ENCODE measurements around the gene BAHCC1. TPM values are rescaled to one million over a fixed set of nuclear protein-coding genes. Genes with fewer than 3 reads are reported as not detected.

BAHCC1 gene
- total and polyA plus RNA-seq, 4 donors: 3.9 to 49.3 (median 19.8) TPM

DNA sequence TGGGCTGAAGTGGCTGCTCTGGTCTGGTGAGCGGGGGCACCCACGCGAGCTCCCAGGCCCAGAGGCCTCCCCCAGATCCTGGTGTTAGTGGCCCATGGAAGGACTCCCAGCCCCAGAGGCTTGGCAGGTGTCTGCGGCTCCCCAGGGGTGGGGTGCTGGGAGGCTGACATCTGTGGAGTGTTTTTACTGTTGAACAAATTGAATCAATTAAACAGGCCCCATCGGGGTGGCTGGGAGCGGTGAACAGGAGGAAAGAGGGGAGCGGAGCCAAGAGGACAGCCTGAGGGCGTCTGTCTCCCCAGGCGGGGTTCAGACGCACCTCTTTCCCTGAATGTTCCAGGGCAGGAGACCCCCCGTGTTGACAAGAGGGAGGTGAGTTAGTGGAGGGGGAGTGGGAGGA lies 87.4 kb downstream of the BAHCC1 start:
- DNase-seq (no peak), ATAC-seq (ENCODE audit: low FRiP score) (no peak)
- intact Hi-C loops (cut with DNase I): loop anchor here in 1 of 2 donors (5.0 kb wide), 2 partner anchors 80 to 230 kb away; no protein-coding TSS in a partner anchor

DNA sequence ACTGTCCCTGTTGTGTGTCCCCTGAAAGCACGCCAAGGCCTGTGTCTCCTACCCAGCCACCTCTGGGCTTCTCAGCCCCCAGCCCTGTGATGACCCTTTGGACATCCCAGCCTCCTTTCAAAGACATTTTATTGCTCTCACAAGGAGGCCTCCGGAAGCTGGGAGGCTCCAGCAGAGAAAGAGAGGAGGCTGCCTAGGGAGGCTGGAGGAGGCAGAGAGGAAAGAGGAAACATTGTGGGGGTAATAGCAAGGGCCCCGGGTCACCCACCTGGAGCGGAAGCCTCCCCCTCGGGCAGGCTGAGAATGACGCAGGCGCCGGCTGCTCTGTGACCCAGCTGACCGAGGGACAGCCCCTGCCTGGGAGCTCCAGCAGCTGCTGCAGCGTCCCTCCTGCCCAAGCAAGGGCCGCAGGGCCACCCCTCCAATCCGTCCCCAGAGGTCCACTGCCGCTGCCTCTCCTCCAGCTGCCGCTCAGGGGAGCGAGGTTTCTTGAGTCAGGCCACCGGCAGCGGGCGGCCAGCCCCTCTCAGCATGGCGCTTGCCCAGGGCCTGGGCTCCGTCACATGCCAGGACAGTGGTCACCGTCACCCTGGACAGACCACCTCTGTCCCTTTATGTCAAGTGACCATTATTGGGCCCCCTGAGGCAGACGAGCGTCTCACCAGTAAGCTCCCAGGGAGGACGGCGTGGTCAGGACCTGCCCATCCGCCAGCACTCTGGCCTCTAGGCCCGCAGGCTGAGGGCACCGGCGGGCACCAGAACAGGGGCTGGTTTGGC lies 88.0 kb downstream of the BAHCC1 start:
- 87 to 88% methylated on average over 29 of the region's 29 CpGs for WGBS, 2 donors
- intact Hi-C loops (cut with DNase I): loop anchor here in 1 of 2 donors (5.0 kb wide), 2 partner anchors 81 to 231 kb away; no protein-coding TSS in a partner anchor
- no peak overlapping the region for H3K4me3 ChIP-seq (ENCODE audit: low read length in 2 of 2)
- H3K4me1 ChIP-seq (ENCODE audit: control insufficient read depth in 1 of 2, insufficient read depth in 2 of 2, low read length in 2 of 2): no peaks in the 10 kb centered on the region
- H3K27ac ChIP-seq (ENCODE audit: low read depth in 1 of 2, low read length in 2 of 2): no peak overlapping the region
- no peak for ATAC-seq (ENCODE audit: low FRiP score)
- H3K9me3 ChIP-seq (ENCODE audit: control insufficient read depth, low read length): no peaks in the 10 kb centered on the region
- H3K36me3 ChIP-seq (ENCODE audit: control insufficient read depth in 1 of 2, insufficient read depth in 2 of 2, low read length in 1 of 2): no peaks in the 10 kb centered on the region
- H3K27me3 ChIP-seq (ENCODE audit: control insufficient read depth in 1 of 2, insufficient read depth in 2 of 2, low read length in 1 of 2): peaks cover 0 to 2% of the 10 kb centered on the region in 2 donors
- DNase-seq: no peak

More for the DNA sequence above, 87.4 kb downstream of the BAHCC1 start:
- Histone ChIP-seq H3K27ac (ENCODE audit: low read depth in 1 of 2, low read length in 2 of 2) (no peak overlapping the region), H3K4me1 (ENCODE audit: control insufficient read depth in 1 of 2, insufficient read depth in 2 of 2, low read length in 2 of 2) (no peaks in the 10 kb centered on the region), H3K36me3 (ENCODE audit: control insufficient read depth in 1 of 2, insufficient read depth in 2 of 2, low read length in 1 of 2) (no peaks in the 10 kb centered on the region), H3K27me3 (ENCODE audit: control insufficient read depth in 1 of 2, insufficient read depth in 2 of 2, low read length in 1 of 2) (no peaks in the 10 kb centered on the region), H3K9me3 (ENCODE audit: control insufficient read depth, low read length) (no peaks in the 10 kb centered on the region), H3K4me3 (ENCODE audit: low read length in 2 of 2) (no peak overlapping the region)
- 93 to 94% methylated on average over 10 to 11 of the region's 11 CpGs for WGBS, 2 donors

DNA sequence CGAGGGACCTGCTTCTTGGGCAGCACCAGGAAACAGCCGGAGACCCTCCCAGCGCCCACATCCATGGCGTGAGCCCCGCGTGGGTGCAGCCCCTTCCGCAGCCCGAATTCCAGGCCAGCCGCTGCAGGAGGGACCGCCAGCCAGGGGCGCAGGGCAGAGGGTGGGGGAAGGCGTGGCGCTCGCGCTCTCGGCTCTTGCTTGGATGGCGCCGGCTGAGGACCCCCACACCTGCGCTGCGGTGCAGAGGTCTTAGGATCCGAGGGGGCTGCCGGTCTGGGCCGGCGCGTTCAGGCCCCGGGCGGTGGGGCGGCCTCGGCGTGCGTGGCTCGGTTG lies 88.6 kb downstream of the BAHCC1 start:
- DNase-seq (no peak), ATAC-seq (ENCODE audit: low FRiP score) (peak; percentile 2)
- WGBS, 2 donors: 29 to 38% methylated on average over 23 to 32 of the region's 32 CpGs
- no peaks in the 10 kb centered on the region for H3K36me3 ChIP-seq (ENCODE audit: control insufficient read depth in 1 of 2, insufficient read depth in 2 of 2, low read length in 1 of 2)
- peaks cover 0 to 2% of the 10 kb centered on the region in 2 donors for H3K27me3 ChIP-seq (ENCODE audit: control insufficient read depth in 1 of 2, insufficient read depth in 2 of 2, low read length in 1 of 2)
- H3K4me3 ChIP-seq (ENCODE audit: low read length in 2 of 2): no peak overlapping the region
- H3K27ac ChIP-seq (ENCODE audit: low read depth in 1 of 2, low read length in 2 of 2): no peak overlapping the region
- H3K9me3 ChIP-seq (ENCODE audit: control insufficient read depth, low read length): no peaks in the 10 kb centered on the region
- intact Hi-C loops (cut with DNase I): loop anchor here (1.0 to 5.0 kb wide), 4 partner anchors 82 to 232 kb away; partner anchors contain the start of gene SLC38A10 (in 1 of the 2)
- H3K4me1 ChIP-seq (ENCODE audit: control insufficient read depth in 1 of 2, insufficient read depth in 2 of 2, low read length in 2 of 2): no peaks in the 10 kb centered on the region

DNA sequence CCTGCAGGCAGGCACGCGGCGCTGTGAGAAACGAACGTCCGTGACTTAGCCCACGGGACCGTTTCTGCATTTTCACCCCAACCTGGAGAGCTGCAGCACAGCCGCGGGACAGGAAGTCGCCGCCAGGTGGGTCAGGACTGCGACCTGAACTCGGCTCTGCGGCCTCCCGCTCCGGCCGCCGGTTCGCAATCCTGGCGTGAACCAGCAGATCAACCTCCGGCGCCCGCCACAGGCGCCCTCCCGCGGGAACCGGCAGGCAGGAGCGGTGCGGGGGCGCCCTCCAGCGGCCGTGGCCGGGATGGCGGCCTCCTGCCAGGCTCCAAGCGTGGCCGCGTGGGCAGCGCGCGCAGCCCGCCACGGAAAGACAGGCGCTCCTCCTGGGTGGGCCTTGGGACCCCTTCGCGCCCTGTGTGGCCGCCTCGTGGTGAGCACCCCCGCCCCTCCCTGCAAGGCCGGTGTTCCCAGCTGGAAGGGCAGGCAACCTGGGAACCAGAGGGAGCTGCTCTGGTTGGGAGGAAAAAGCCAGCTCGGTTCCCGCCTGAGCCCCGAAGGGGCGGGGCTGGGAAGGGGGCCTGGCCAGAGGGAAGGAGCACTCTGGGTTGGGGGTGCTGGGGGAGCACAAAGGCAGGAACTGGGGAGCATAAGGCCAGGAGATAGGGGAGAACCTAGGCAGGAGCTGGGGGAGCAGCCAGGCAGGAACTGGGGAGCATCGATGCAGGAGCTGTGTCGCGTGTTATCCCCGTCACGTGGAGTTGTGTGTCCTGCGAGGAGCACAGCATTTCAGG lies 89.1 kb downstream of the BAHCC1 start:
- Histone ChIP-seq H3K27me3 (ENCODE audit: control insufficient read depth in 1 of 2, insufficient read depth in 2 of 2, low read length in 1 of 2) (peaks cover 0 to 2% of the 10 kb centered on the region in 2 donors), H3K4me1 (ENCODE audit: control insufficient read depth in 1 of 2, insufficient read depth in 2 of 2, low read length in 2 of 2) (no peaks in the 10 kb centered on the region), H3K27ac (ENCODE audit: low read depth in 1 of 2, low read length in 2 of 2) (no peak overlapping the region), H3K36me3 (ENCODE audit: control insufficient read depth in 1 of 2, insufficient read depth in 2 of 2, low read length in 1 of 2) (no peaks in the 10 kb centered on the region), H3K4me3 (ENCODE audit: low read length in 2 of 2) (no peak overlapping the region), H3K9me3 (ENCODE audit: control insufficient read depth, low read length) (no peaks in the 10 kb centered on the region)
- DNase-seq (peak; percentile 93 to 96), ATAC-seq (ENCODE audit: low FRiP score) (peak; percentile 89)
- WGBS, 2 donors: 5 to 6% methylated on average over 52 to 60 of the region's 60 CpGs
- intact Hi-C loops (cut with DNase I): loop anchor here (1.0 to 5.0 kb wide), 4 partner anchors 82 to 232 kb away; partner anchors contain the start of gene SLC38A10 (in 1 of the 2)

DNA sequence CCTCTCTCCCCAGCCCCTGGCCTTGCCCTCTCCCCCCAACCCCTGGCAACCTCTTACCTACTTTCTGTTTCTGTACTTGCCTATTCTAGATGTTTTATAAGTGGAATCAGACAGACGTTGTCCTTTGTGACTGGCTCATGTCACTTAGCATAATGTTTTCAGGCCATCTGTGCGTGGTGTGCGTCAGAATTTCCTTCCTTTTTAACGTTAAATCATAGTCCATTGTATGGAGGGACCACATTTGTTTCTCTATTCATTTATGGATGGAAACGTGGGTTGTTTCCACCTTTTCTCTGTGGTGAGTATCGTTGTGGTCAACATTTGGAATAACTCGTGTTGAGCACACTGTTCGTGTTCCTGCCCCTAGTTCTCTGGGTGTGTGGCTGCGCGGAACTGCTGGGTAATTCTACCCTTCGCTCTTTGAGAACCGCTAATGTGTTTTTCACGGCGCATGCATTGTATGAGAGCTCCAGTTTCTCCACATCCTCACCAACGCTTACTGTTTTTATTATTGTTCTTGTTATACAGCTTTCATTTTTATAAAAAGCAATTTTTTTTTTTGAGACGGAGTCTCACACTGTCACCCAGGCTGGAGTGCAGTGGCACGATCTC lies 91.0 kb downstream of the BAHCC1 start:
- H3K4me3 ChIP-seq (ENCODE audit: low read length in 2 of 2): no peak overlapping the region
- H3K36me3 ChIP-seq (ENCODE audit: control insufficient read depth in 1 of 2, insufficient read depth in 2 of 2, low read length in 1 of 2): no peaks in the 10 kb centered on the region
- H3K4me1 ChIP-seq (ENCODE audit: control insufficient read depth in 1 of 2, insufficient read depth in 2 of 2, low read length in 2 of 2): no peaks in the 10 kb centered on the region
- peaks cover 0 to 2% of the 10 kb centered on the region in 2 donors for H3K27me3 ChIP-seq (ENCODE audit: control insufficient read depth in 1 of 2, insufficient read depth in 2 of 2, low read length in 1 of 2)
- no peak overlapping the region for H3K27ac ChIP-seq (ENCODE audit: low read depth in 1 of 2, low read length in 2 of 2)
- H3K9me3 ChIP-seq (ENCODE audit: control insufficient read depth, low read length): no peaks in the 10 kb centered on the region
- WGBS, 2 donors: 84 to 86% methylated on average over 17 of the region's 17 CpGs
- no peak for ATAC-seq (ENCODE audit: low FRiP score)
- intact Hi-C loops (cut with DNase I): no loop called here
- no peak for DNase-seq

DNA sequence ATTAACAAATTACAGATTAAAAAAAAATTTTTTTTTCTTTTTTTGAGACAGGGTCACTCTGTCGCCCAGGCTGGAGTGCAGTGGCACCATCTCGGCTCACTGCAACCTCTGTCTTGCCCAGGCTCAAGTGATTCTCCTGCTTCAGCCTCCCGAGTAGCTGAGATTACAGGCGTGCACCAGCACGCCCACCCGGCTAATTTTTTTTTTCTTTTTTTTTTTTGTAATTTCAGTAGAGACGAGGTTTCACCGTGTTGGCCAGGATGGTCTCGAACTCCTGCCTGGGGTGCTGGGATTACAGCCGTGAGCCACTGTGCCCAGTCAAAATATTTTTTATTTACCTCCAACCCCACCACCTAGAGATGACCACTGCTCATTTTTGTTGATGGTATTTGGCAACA lies 91.8 kb downstream of the BAHCC1 start:
- 65 to 79% methylated on average over 10 of the region's 10 CpGs for WGBS, 2 donors

DNA sequence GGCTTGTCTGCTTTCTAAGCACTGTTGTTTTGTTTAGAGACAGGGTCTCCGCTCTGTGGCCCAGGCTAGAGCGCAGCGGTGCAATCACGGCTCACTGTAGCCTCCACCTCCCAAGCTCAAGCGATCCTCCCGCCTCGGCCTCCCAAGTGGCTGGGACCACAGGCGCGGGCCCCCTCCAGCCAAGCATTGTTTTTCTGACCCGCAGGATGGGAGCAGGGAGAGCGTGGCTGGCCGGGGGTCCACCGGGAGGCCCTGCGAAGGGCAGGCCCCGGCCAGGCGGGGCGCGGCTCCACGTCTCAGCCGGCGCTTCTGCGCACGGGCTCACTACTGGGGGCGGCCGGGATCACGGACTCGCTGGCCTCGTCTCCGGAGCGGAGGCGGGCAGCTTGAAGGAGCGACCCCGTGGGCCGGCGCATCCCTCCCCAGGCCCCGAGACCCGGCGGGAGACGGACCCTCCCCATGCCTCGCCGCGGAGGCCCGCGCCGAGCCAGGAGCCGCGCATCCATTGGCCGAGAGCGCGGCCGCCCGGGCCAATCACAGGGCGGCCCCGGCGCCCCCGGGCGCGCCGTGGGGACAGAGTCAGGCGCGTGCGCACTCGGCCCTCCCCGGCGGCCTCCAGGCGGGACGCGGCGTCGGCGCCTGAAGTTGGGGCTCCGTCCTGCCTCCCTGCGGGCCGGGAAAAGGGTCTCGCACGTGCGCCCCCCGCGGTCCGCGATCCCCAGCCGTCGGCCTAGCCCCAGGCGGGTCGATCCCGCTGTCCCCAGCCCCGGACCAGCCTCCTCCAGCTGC lies 92.4 kb downstream of the BAHCC1 start:
- peak; percentile 83 for ATAC-seq (ENCODE audit: low FRiP score)
- H3K4me3 ChIP-seq (ENCODE audit: low read length in 2 of 2): peak overlapping the region; percentile 51 to 80
- no peaks in the 10 kb centered on the region for H3K36me3 ChIP-seq (ENCODE audit: control insufficient read depth in 1 of 2, insufficient read depth in 2 of 2, low read length in 1 of 2)
- intact Hi-C loops (cut with DNase I): no loop called here
- peak; percentile 88 to 94 for DNase-seq
- H3K27me3 ChIP-seq (ENCODE audit: control insufficient read depth in 1 of 2, insufficient read depth in 2 of 2, low read length in 1 of 2): peaks cover 0 to 2% of the 10 kb centered on the region in 2 donors
- H3K27ac ChIP-seq (ENCODE audit: low read depth in 1 of 2, low read length in 2 of 2): peak overlapping the region in 1 of 2 donors; percentile 65
- no peaks in the 10 kb centered on the region for H3K9me3 ChIP-seq (ENCODE audit: control insufficient read depth, low read length)
- H3K4me1 ChIP-seq (ENCODE audit: control insufficient read depth in 1 of 2, insufficient read depth in 2 of 2, low read length in 2 of 2): no peaks in the 10 kb centered on the region
- 6 to 9% methylated on average over 75 to 87 of the region's 87 CpGs for WGBS, 2 donors

More for the DNA sequence above, 91.8 kb downstream of the BAHCC1 start:
- H3K27ac ChIP-seq (ENCODE audit: low read depth in 1 of 2, low read length in 2 of 2): no peak overlapping the region
- H3K4me3 ChIP-seq (ENCODE audit: low read length in 2 of 2): no peak overlapping the region
- H3K36me3 ChIP-seq (ENCODE audit: control insufficient read depth in 1 of 2, insufficient read depth in 2 of 2, low read length in 1 of 2): no peaks in the 10 kb centered on the region
- no peaks in the 10 kb centered on the region for H3K9me3 ChIP-seq (ENCODE audit: control insufficient read depth, low read length)
- DNase-seq (no peak), ATAC-seq (ENCODE audit: low FRiP score) (no peak)
- intact Hi-C loops (cut with DNase I): no loop called here
- H3K27me3 ChIP-seq (ENCODE audit: control insufficient read depth in 1 of 2, insufficient read depth in 2 of 2, low read length in 1 of 2): peaks cover 0 to 2% of the 10 kb centered on the region in 2 donors
- H3K4me1 ChIP-seq (ENCODE audit: control insufficient read depth in 1 of 2, insufficient read depth in 2 of 2, low read length in 2 of 2): no peaks in the 10 kb centered on the region
